ENCODE measurements around the gene PAPSS1. TPM values are rescaled to one million over a fixed set of nuclear protein-coding genes. Genes with fewer than 3 reads are reported as not detected.

Gene PAPSS1
- total and polyA plus RNA-seq, 2 of the 8 experiments (the other 6 are each of a cell fraction or from before 2014, with no cell fraction given): 79.2 to 98.5 TPM

GRCh38 chr4:107631560-107631959 lies 88.5 kb downstream of the PAPSS1 start:
- Histone ChIP-seq H2BK5ac (ENCODE audit: low read depth, low read length) (no peak overlapping the region), H3K14ac (ENCODE audit: insufficient read length) (no peak overlapping the region), H3K27me3 (replicated peaks in 1 of 4; ENCODE audit: control insufficient read depth in 3 of 4, extremely low read depth in 1 of 4, insufficient read depth in 3 of 4, low read length in 3 of 4) (no peaks in the 10 kb centered on the region), H3K18ac (ENCODE audit: extremely low read depth, low read length) (no peak overlapping the region), H3K4ac (replicated peaks; ENCODE audit: insufficient read length, low read depth, low read length) (no peak overlapping the region), H3K4me1 (replicated peaks in 1 of 4; ENCODE audit: control insufficient read depth in 3 of 4, insufficient read depth in 4 of 4, low read length in 3 of 4) (no peaks in the 10 kb centered on the region), H3K23ac (ENCODE audit: insufficient read length) (no peak overlapping the region), H4K8ac (ENCODE audit: extremely low read depth, insufficient read depth, low read length) (no peak overlapping the region), H3K36me3 (ENCODE audit: control insufficient read depth in 2 of 4, insufficient read depth in 4 of 4, low read length in 3 of 4) (peaks cover 0 to 2% (median 0%) of the 10 kb centered on the region in 4 experiments; a peak in 1 of 8 replicates), H4K20me1 (replicated peaks in 1 of 2; ENCODE audit: control insufficient read depth in 1 of 2, insufficient read depth in 2 of 2, low read length in 2 of 2) (no peaks in the 10 kb centered on the region), H3K56ac (replicated peaks; ENCODE audit: insufficient read length, low read depth, low read length) (no peak overlapping the region), H2BK15ac (ENCODE audit: low read length) (no peak overlapping the region), H2AK5ac (ENCODE audit: low read depth, low read length) (no peak overlapping the region), H3K9ac (replicated peaks in 1 of 4; ENCODE audit: extremely low read depth in 1 of 4, low read depth in 3 of 4, low read length in 3 of 4) (no peak overlapping the region), H3K4me2 (ENCODE audit: insufficient read depth in 1 of 2, low read depth in 2 of 2, low read length in 2 of 2) (no peak overlapping the region), H2BK12ac (ENCODE audit: low read depth, low read length) (no peak overlapping the region), H3K23me2 (ENCODE audit: low read depth, low read length) (no peaks in the 10 kb centered on the region), H2BK120ac (replicated peaks; ENCODE audit: low read depth, low read length) (no peak overlapping the region), H2AFZ (ENCODE audit: low read length) (no peak overlapping the region), H2BK20ac (ENCODE audit: low read length) (no peak overlapping the region), H3K79me1 (ENCODE audit: low read depth, low read length) (no peaks in the 10 kb centered on the region; the same call in 1 of the 2 replicates), H3K79me2 (ENCODE audit: control insufficient read depth in 1 of 2, insufficient read depth in 2 of 2, low read length in 2 of 2) (no peaks in the 10 kb centered on the region), H3K27ac (ENCODE audit: low read depth, low read length) (no peak overlapping the region), H4K5ac (ENCODE audit: insufficient read length, low read depth, low read length) (no peak overlapping the region), H3K9me3 (ENCODE audit: insufficient read depth in 2 of 2, low read depth in 1 of 2, low read length in 1 of 2) (no peaks in the 10 kb centered on the region), H3K4me3 (ENCODE audit: extremely low read depth in 1 of 4, insufficient read depth in 2 of 4, low read depth in 3 of 4, low read length in 4 of 4) (no peak overlapping the region), H4K91ac (replicated peaks; ENCODE audit: insufficient read length, low read length) (no peak overlapping the region)
- ChIA-PET CTCF (ENCODE audit: partially characterized antibody) (interaction anchor here (1.3 kb wide), 1 partner anchor 127 kb away, joined by 3 read pairs; no protein-coding TSS in a partner anchor), POLR2A (ENCODE audit: partially characterized antibody) (no interaction called here)
- DNase-seq (ENCODE audit: low read depth in 1 of 2, low spot score in 2 of 2) (no peak), FAIRE-seq (no peak)
- 90% methylated on average over 6 of the region's 6 CpGs; no CpG with 5 or more reads in 1 of the 2 experiments for WGBS, 2 experiments (ENCODE audit: extremely low coverage in 1 of 2, insufficient coverage in 1 of 2, insufficient read length in 1 of 2, insufficient replicate concordance in 2 of 2, low coverage in 1 of 2, low lambda C conversion rate in 2 of 2, missing lambda C conversion rate in 1 of 2)
- no peak for TF ChIP-seq CHD2 (IDR thresholded peaks at IDR 0.05; ENCODE audit: low read length)

Measured in H1 (cell line).